A549 (cell line): ENCODE results near the gene OR2T27.
"Not testable (repeated sequence)": the region's sequence is repeated elsewhere in the genome, so short reads cannot be mapped to it uniquely, and the experiment has no call there.

Experiments used
- BHLHE40 ChIP-seq: IDR thresholded peaks from 2 replicates; pipeline ENCODE4 v1.6.1; 2012; ENCODE audit warnings: low read depth, low read length, inconsistent platforms
- CBX8 ChIP-seq: fragments of 200-600 bp; sonication (generic); IDR thresholded peaks from 2 replicates; pipeline ENCODE4 v1.6.1; 2016
- CTCF ChIP-seq: fragments of >200 bp; sonication (Bioruptor Twin); formaldehyde crosslinking; IDR thresholded peaks from 3 replicates; pipeline ENCODE4 v1.5.1; 2016
- EP300 ChIP-seq, 2 experiments: fragments of >200 bp; sonication (Bioruptor Twin); formaldehyde crosslinking; IDR thresholded peaks; 2 replicates in 1 of 2; 3 replicates in 1 of 2; pipeline ENCODE4 v1.6.1; 2016 to 2017
- MAX ChIP-seq: IDR thresholded peaks from 2 replicates; pipeline ENCODE4 v1.6.1; 2012
- POLR2A ChIP-seq: IDR thresholded peaks from 2 replicates; pipeline ENCODE4 v1.6.1; 2012; ENCODE audit warnings: mild to moderate bottlenecking, low read length
- POLR2AphosphoS2 ChIP-seq: conservative IDR thresholded peaks from 2 replicates; pipeline ENCODE4 v1.6.1; 2012; ENCODE audit warnings: low read length, improper control_type of control experiment, inconsistent platforms

GRCh38 chr1:248645178-248645577 lies 10.2 kb downstream of the OR2T27 start, which contains the start of gene OR2T35:
- not testable (repeated sequence) for TF ChIP-seq POLR2A; CTCF; POLR2AphosphoS2; BHLHE40; CBX8; EP300 (IDR thresholded peaks at IDR 0.05); MAX
